GM21447 (cell line): ENCODE measurements around the gene WT1.

Source experiments
- ATAC-seq: cut with Tn5 transposase; IDR thresholded peaks from one replicate; pipeline ENCODE4 v1.9.1; 2021; ENCODE audit not compliant: unreplicated experiment

The WT1 gene

DNA sequence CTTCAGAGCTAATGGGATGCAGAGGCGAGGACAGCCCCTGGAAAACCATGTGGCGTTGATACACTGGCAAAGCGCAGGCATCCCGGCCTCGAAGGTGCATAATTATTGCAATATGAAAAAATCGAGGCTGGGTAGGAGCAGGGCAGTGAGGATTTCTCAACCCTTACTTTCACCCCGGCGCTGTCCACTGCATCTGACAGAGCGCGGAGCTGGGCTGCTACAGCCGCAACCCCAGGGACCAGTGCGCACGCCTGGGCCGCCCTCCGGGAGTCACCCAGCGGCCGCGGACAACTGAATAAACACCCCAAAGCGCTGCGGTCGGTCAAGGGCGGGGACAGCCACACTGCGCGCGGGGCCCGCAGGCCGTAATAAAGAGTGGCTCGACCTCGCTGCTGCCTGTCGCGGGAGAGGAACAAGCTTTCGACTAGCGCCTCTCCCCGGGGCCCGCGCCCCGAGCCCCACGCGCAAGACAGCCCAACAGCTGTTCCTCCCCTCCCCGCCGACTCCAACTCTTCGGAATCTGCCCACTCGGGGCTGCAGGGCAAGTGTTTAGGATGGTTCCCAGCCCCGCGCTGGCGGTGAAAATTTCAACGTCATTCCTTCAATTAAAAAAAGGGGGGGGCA, 3.6 kb upstream of the WT1 start:
- ATAC-seq: no peak

- ATAC-seq: no peak
Observed at GRCh38 chr11:32438346-32438865, 3.1 kb upstream of the WT1 start.

- no peak for ATAC-seq
Observed at GRCh38 chr11:32437495-32438345, 2.4 kb upstream of the WT1 start.

- no peak for ATAC-seq
Observed at GRCh38 chr11:32436751-32437494, 1.6 kb upstream of the WT1 start.

DNA sequence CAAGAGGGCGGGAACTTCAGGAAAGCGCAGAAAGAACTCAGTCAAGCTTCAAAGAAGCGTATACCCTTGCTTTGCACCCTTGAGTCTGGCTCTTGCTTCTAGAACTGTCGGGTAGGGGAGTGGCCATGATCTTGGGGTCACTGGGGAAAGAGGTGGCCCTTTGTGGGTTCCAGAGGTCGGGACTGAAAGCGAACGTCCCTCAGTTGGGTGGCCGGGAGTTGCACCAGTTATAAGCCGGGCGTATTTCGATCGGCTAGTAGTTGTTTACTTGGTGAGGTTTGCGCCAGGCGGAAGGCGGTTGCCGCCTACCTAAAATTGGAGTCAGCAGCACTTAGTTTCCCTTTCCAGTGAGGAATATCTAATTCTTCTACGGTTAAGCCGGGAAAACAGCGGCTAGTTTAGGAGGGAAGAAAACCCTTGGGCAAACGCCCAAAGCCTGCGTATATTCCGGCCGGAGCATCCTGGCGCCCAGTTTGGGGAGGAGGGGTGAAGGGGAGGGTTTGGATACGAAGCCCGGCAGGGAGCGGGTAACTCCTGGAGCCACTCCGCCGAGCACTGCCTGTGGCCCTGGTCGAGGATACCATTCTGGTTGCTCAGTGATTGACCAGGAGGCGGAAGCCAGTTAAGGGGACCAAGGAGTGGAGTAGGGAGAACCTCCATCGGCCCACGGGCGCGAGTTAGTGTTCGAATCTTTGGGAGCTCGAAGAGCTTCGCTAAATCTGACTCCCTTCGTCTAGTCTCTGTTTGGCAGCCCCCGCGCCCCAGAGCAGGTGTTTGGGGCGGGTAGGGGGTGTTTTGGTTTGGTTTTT, 807 bp upstream of the WT1 start:
- ATAC-seq: no peak

DNA sequence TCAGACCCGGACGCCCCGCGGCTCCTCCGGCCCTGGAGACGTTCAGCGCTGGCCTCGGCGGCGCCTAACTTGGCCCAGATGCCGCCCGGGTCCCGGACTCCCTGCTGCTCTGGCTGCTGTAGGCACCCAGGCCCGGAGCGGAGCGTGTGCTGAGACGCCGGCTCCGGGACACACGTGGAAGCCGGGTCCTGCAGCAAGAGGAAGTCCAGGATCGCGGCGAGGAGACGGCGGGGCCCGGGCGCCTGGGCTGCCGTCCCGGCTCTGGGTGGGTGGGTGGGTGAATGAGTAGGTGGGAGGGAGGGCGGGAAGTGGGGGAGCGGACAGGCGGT, 223 bp downstream of the WT1 start:
- no peak for ATAC-seq

- no peak for ATAC-seq
Observed at GRCh38 chr11:32434356-32435151, 785 bp downstream of the WT1 start.

DNA sequence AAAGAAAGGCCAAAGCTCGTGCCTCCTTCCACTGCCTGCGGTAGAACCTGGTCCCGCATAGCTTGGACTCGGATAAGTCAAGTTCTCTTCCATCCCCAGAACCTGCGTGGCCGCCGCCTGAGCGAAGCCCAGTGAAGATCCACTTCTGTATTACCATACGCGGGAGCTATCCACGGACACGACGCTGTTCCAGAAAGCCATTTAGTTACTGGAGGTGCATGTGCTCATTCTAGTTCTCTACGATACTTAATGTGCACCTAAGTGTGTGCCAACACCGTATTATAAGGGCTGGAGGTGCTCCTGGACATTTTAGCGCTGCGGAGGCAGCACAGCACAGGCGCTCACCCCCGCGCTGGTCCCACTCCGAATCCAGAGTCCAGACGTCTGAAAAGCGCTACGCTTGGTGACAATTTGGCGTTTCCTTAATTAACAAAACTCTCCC, 1.4 kb downstream of the WT1 start:
- ATAC-seq: no peak

DNA sequence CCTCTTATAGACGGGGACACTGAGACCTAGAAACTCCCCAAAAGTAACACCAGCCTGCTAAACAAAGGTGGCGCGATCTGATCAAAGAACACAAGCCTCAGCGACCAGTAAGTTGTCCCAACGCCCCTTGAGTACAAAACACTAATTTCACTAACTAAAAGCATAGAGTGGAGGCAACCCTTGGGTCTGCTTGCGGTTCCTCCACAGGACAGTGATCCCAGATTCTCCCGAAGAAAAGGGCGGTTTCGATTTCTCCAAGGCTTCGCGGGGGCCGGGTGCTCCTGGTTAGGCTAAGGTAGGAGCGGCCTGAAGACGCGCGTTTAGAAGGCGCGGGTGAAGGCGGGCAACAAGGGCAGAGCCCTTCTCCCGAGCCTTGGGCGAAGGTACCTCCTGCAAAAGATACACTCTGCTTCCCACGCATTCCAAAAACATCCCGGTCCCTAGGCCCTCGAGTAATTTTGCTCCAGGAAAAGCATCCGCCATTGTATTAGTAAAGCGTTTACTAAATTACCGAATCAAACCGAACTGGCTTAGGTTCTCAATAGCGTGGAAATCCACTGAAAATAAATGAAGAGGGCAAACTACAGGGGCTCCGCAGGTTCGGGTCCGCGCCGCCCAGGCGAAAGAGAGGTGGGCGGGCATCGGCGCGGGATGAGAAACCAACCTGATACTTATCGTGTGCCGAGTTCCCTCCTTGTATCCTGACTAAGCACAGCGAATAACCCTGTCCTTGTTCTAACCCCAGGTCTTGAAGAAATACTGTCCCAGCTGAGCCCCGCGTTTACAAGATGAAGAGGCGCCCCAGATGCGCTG, 2.0 kb downstream of the WT1 start:
- ATAC-seq: no peak

DNA sequence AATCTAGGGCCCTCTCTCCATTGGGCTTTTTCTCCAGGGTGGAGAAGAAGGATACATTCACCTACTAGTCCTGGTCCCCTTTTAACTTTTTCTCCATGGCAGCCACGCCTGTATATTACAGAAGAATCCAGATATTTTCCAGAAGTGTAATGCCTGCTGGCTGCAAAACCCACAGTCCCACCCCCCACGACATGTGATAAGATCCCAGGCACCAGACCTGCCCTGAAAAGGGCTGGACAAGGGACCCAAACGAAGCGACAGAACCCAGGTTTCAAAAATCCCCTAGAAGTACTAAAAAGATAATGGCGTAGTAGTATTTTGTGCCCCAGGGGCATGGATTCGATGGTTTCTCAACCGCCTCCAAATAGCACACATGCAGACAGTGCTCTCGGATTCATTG, 2.8 kb downstream of the WT1 start:
- no peak for ATAC-seq

DNA sequence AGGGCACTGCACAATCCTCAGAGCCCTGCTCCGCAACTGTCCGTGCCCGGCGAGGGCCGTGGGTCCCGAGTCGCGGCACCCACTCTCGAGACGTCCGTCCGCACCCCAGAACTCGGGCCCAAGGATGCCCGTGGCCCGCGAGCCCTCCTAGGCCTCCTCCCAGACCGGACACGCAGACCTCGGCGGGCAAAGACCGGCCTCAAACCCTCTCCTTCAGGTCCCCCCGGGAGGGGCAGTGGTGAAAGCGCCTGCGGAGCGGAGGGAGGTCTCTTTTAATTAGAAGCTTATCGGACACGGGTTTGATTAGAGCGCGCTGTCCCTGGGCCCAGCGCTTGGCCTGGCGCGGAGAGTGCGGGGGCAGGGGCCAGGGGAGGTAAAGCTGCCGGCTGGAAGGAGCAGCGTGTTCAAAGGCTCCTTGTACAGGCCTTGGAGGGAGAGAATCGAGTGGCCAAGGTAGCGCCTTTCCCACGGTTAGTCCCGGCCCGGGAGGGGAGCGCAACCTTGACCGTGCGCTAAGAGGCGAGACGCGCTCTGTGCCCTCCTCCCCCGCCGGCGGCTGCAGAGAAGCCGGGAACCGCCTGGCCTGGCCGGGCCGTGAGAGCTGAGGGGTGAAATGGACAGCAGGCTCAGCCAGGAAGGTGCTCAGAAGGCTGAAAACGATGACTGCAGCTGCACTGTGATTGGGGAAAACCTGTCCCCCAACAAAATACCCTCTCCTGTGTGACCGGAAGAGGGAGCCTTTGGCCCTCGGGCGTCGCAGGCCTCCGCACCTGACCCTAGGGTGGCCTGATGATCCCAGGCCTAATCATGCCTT, 4.6 kb downstream of the WT1 start:
- no peak for ATAC-seq

DNA sequence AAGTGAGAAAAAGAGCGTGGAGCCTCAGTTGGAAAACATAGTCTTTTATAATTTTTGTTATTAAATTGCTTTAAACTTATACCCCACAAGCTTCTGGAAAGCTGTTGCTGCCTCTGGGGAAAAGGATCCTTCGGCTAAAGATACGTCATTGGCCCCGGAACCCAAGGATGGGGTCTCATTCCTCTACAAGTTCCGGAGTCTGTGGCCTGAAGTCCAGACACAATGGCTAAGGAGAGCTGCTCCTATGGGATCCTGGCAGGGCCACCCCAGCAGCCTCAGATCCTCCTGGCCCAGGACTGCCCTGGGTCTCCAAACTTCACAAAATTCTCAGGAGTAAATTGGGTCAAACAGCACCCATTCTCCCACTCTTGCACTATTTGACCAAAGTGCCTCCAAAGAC, 5.9 kb downstream of the WT1 start:
- ATAC-seq: no peak

GRCh38 chr11:32428665-32429303, 6.6 kb downstream of the WT1 start:
- ATAC-seq: no peak

- ATAC-seq: no peak
Observed at GRCh38 chr11:32427935-32428664, 7.2 kb downstream of the WT1 start.

DNA sequence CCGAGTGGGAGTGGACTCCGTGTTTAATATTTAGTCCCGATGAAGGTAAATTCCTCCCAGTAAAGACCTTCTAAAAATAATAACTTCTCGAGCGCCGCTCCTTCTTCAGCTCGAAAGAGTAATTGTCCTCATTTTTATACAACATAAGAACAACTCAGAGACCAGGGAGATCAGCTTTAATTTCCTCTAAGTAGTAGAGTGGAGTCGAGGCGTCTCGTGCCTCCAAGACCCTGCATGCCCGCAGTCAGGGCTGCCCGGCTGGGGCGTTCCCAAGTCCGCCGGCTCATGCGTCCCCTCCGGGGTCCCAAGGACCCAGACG, 7.8 kb downstream of the WT1 start:
- ATAC-seq: no peak

- ATAC-seq: no peak
Observed at GRCh38 chr11:32426819-32427615, 8.3 kb downstream of the WT1 start.

GRCh38 chr11:32426192-32426591, 9.1 kb downstream of the WT1 start:
- ATAC-seq: no peak
